Fibroblast of pulmonary artery (primary cell): ENCODE data around the gene TBC1D13.

ENCODE experiments used
- DNase-seq: peaks from one replicate; pipeline ENCODE4 v3.0.0-alpha.2; 2010; ENCODE audit warnings: low read depth
- H3K4me3 ChIP-seq: replicated peaks from 2 replicates; pipeline ENCODE4 v1.5.1; 2011; ENCODE audit warnings: low read depth, mild to moderate bottlenecking, control low read depth, low read length, moderate library complexity
- CTCF ChIP-seq: IDR thresholded peaks from 2 replicates; pipeline ENCODE4 v1.5.1; 2011; ENCODE audit warnings: mild to moderate bottlenecking, control low read depth, low read length, inconsistent platforms; ENCODE audit errors: missing control alignments

Gene TBC1D13

GRCh38 chr9:128825923-128826700, 39.1 kb downstream of the TBC1D13 start:
- TF ChIP-seq CTCF, result no peak
- DNase-seq, result no peak
- H3K4me3 ChIP-seq, result no peak overlapping the region

GRCh38 chr9:128828267-128828666, 41.2 kb downstream of the TBC1D13 start:
- DNase-seq, result no peak
- TF ChIP-seq CTCF, result no peak
- H3K4me3 ChIP-seq, result no peak overlapping the region

- TF ChIP-seq CTCF, result no peak
Measured at GRCh38 chr9:128828719-128829452, 41.8 kb downstream of the TBC1D13 start.

GRCh38 chr9:128829477-128830251, 42.6 kb downstream of the TBC1D13 start, which contains the start of gene SPOUT1:
SPOUT1 (minus strand) TSS chr9:128829794; CDS start chr9:128829780, 14 bp downstream.
- TF ChIP-seq CTCF, result no peak
- peak; percentile 89 for DNase-seq
- peak within 1 kb of the TSS; percentile 64 for H3K4me3 ChIP-seq

More at GRCh38 chr9:128828719-128829452, 41.8 kb downstream of the TBC1D13 start:
- no peak for DNase-seq
- H3K4me3 ChIP-seq, result peak overlapping the region; percentile 64

- DNase-seq, result no peak
- H3K4me3 ChIP-seq, result no peak overlapping the region
- TF ChIP-seq CTCF, result no peak
Measured at GRCh38 chr9:128833696-128834095, 46.6 kb downstream of the TBC1D13 start.

GRCh38 chr9:128835246-128836210, 48.5 kb downstream of the TBC1D13 start:
- no peak for DNase-seq
- TF ChIP-seq CTCF, result no peak
- H3K4me3 ChIP-seq, result no peak overlapping the region
